Muscle layer of duodenum (tissue), 2 donors: ENCODE results near the gene POLE4.

Experiments used
- H3K27ac ChIP-seq: one replicate; pipeline ENCODE4 v1.7.0; 2013; ENCODE audit warnings: mild to moderate bottlenecking, low read length
- H3K27me3 ChIP-seq: one replicate; pipeline ENCODE4 v1.7.0; 2013; ENCODE audit warnings: low read depth, mild to moderate bottlenecking, control low read depth, low read length
- H3K36me3 ChIP-seq, 2 donors: one replicate each; pipeline ENCODE4 v1.7.0; 2013; ENCODE audit warnings: low read length in 2 of 2, control low read depth in 1 of 2, mild to moderate bottlenecking in 1 of 2; ENCODE audit not compliant: insufficient read depth in 2 of 2, control insufficient read depth in 1 of 2
- H3K4me1 ChIP-seq, 2 donors: one replicate each; pipeline ENCODE4 v1.7.0; 2013; ENCODE audit warnings: low read length in 2 of 2, mild to moderate bottlenecking in 2 of 2, control low read depth in 1 of 2, moderate library complexity in 1 of 2; ENCODE audit not compliant: insufficient read depth in 2 of 2, control insufficient read depth in 1 of 2
- H3K4me3 ChIP-seq, 2 donors: one replicate each; pipeline ENCODE4 v1.7.0; 2013; ENCODE audit warnings: low read length in 2 of 2, low read depth in 1 of 2, mild to moderate bottlenecking in 1 of 2
- H3K9me3 ChIP-seq, 2 donors: one replicate each; pipeline ENCODE4 v1.7.0; 2013; ENCODE audit warnings: low read length in 2 of 2, control low read depth in 1 of 2, mild to moderate bottlenecking in 1 of 2; ENCODE audit not compliant: control insufficient read depth in 1 of 2
- donor health status: healthy.

The POLE4 gene

DNA sequence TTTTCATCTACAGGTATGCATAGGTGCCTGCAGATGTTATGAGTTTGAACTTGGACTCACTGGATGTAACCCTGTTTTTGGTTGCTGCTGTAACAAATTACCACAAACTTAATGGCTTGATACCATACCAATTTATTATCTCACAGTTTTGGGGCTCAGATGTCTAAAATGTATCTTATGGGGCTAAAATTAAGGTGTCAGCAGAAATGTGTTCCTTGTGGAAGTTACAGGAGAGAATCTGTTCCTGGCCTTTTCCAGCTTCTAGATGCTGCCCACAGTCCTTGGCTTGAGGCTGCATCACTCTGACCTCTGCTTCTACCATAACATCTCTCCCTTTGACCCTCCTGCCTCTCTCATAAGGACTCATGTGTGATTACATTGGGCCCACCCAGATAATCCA, 47.6 kb downstream of the POLE4 start:
- H3K9me3 ChIP-seq: no peaks in the 10 kb centered on the region
- no peaks in the 10 kb centered on the region for H3K36me3 ChIP-seq
- H3K4me3 ChIP-seq: no peak overlapping the region
- H3K27me3 ChIP-seq: no peaks in the 10 kb centered on the region
- no peak overlapping the region for H3K27ac ChIP-seq
- H3K4me1 ChIP-seq: no peaks in the 10 kb centered on the region

DNA sequence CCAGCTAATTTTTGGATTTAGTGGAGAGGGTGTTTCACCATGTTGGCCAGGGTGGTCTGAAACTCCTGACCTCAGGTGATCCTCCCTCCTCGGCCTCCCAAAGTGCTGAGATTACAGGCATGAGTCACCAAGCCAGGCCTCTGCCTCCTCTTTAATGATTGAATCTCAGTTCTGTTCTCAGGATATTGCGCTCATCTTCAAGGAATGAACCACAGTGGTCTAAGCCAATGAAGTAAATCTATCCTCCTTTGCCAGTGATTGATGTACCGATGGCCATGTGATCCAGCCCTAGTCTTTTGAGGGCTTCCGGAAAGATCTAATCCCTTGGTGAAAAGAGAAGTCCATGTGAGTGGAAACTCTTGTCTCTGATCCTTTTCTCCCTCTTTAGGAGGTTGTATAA, 48.6 kb downstream of the POLE4 start:
- H3K27ac ChIP-seq: no peak overlapping the region
- H3K4me1 ChIP-seq: no peaks in the 10 kb centered on the region
- no peaks in the 10 kb centered on the region for H3K9me3 ChIP-seq
- no peaks in the 10 kb centered on the region for H3K27me3 ChIP-seq
- H3K4me3 ChIP-seq: no peak overlapping the region
- H3K36me3 ChIP-seq: no peaks in the 10 kb centered on the region

DNA sequence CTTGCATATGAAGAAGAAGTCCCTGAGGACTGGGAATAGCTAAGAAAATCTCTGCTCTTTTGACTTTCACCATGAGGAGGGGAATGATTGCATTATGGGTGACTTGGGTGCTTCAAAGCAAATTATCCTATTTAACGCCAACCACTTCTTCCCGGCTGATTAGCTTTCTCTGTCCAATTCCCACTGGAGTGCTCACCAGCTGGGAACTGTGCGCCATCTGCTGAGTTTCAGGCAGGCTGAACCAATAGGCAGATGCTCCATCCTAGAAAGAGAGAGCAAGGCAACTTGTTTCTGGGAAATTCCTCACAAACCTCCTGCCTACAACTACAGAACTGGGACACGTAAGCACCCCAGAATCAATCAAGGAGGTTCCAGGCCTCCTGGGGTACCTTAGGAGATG, 49.4 kb downstream of the POLE4 start:
- H3K4me3 ChIP-seq: no peak overlapping the region
- no peaks in the 10 kb centered on the region for H3K36me3 ChIP-seq
- H3K4me1 ChIP-seq: no peaks in the 10 kb centered on the region
- H3K9me3 ChIP-seq: no peaks in the 10 kb centered on the region
- no peaks in the 10 kb centered on the region for H3K27me3 ChIP-seq
- no peak overlapping the region for H3K27ac ChIP-seq

DNA sequence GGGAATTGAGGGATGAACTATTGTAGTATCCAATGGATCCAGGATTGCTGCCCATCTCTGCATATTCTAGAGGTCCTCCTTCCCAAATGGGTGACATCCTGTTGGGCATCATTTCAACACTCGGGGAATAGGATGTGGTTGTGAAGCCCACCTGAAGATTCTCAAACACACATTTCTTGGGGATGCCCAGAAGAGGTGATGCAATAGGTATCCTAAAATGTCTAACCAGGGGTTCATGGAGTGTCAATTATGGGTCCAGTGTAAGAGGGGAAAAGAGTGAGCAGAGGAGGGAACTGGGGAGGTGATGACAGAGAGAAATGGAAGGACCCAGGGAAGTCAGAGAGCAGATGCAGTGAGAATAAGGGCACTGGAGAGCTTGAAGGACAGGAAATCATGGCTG, 52.1 kb downstream of the POLE4 start:
- H3K4me1 ChIP-seq: no peaks in the 10 kb centered on the region
- H3K9me3 ChIP-seq: peaks cover 0 to 3% of the 10 kb centered on the region in 2 donors
- H3K36me3 ChIP-seq: no peaks in the 10 kb centered on the region
- no peaks in the 10 kb centered on the region for H3K27me3 ChIP-seq
- no peak overlapping the region for H3K27ac ChIP-seq
- H3K4me3 ChIP-seq: no peak overlapping the region

DNA sequence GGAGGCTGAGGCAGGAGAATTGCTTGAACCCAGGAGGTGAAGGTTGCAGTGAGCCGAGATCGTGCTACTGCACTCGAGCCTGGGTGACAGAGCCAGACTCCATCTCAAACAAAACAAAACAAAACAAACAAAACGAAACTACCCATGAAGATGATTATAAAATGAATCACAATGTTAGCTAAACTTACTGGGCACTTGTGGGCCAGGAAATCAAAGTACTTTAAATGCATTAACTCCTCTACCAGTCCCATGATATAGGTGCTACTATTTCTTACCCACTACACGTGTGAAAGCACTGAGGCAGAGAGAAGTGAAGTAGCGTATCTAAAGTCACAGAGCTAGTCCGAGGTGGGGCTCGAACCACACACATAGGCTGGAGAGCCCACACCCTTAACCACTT, 53.6 kb downstream of the POLE4 start:
- H3K9me3 ChIP-seq: peaks cover 0 to 3% of the 10 kb centered on the region in 2 donors
- H3K4me1 ChIP-seq: no peaks in the 10 kb centered on the region

DNA sequence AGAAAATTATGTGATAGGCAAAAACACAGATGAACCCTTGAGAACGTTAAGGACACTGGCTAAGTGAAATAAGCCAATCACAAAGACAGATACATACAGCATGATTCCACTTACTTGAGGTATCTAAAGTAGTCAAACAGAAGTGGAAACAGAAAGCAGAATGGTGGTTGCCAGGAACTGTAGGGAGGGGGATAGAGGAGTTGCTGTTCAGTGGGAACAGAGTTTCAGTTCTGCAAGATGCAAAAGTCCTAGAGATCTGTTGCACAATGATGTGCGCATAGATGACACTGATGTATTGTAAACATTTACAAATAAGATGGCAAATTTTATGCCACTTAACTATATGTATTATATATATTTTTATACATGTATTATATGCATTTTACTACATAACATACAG, 59.7 kb downstream of the POLE4 start:
- H3K9me3 ChIP-seq: peaks cover 0 to 3% of the 10 kb centered on the region in 2 donors
- no peaks in the 10 kb centered on the region for H3K4me1 ChIP-seq
- no peak overlapping the region for H3K4me3 ChIP-seq
- no peak overlapping the region for H3K27ac ChIP-seq
- no peaks in the 10 kb centered on the region for H3K36me3 ChIP-seq
- no peaks in the 10 kb centered on the region for H3K27me3 ChIP-seq

More for the DNA sequence above, 53.6 kb downstream of the POLE4 start:
- Histone ChIP-seq H3K27me3 (no peaks in the 10 kb centered on the region), H3K36me3 (no peaks in the 10 kb centered on the region), H3K4me3 (no peak overlapping the region), H3K27ac (no peak overlapping the region)
